ENCODE results near the gene ENGASE.

The ENGASE gene

DNA sequence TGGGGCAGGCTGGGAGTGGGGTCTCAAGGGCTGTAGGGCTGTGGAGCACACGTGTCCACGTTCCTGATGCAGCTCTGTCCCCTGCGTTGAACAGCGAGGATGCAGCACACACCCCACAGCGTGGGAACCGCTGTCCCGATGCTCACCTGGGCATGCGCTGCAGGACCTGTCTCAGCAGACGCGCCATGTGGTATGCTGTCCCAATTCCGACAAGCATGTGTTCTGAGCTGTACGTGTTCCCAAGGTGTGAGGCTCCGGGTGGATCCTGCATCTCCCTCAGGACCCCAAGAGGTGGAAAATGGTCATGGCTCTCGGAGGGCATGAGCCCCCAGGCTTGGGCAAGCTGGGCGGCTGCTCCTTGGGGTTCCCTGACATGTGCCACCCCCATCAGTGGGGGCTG lies 34.2 kb downstream of the ENGASE start:
- no peak overlapping the region for H3K4me3 ChIP-seq (ENCODE audit: low read length)
- DNase-seq (ENCODE audit: low read depth), result no peak

DNA sequence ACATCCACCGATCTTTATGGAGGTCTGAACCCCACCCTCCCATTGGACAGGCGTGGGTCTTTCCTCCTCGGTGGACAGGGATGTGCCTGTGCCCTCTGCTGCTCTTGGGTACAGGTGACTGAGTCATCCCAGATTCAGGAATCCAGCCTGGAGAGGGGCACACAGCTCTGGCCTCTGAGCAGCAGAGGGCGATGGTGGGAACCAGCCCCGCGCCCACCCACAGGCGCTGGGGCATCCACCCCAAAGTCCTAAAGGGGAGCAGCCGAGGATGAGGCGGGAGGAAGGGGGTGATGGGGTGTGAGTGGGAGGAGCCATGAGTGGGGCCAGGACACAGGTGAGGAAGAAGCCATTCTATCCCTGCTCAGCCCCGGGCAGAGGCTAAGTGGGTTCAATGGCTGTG lies 35.0 kb downstream of the ENGASE start:
- H3K4me3 ChIP-seq (ENCODE audit: low read length), result no peak overlapping the region
- TF ChIP-seq, protein P1, sequence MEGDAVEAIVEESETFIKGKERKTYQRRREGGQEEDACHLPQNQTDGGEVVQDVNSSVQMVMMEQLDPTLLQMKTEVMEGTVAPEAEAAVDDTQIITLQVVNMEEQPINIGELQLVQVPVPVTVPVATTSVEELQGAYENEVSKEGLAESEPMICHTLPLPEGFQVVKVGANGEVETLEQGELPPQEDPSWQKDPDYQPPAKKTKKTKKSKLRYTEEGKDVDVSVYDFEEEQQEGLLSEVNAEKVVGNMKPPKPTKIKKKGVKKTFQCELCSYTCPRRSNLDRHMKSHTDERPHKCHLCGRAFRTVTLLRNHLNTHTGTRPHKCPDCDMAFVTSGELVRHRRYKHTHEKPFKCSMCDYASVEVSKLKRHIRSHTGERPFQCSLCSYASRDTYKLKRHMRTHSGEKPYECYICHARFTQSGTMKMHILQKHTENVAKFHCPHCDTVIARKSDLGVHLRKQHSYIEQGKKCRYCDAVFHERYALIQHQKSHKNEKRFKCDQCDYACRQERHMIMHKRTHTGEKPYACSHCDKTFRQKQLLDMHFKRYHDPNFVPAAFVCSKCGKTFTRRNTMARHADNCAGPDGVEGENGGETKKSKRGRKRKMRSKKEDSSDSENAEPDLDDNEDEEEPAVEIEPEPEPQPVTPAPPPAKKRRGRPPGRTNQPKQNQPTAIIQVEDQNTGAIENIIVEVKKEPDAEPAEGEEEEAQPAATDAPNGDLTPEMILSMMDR (conservative IDR thresholded peaks at IDR 0.05; ENCODE audit: low read depth, low read length), result peak; percentile 48
- no peak for DNase-seq (ENCODE audit: low read depth)

More for the DNA sequence above, 34.2 kb downstream of the ENGASE start:
- TF ChIP-seq, protein P1 (conservative IDR thresholded peaks at IDR 0.05; ENCODE audit: low read depth, low read length), result no peak

DNA sequence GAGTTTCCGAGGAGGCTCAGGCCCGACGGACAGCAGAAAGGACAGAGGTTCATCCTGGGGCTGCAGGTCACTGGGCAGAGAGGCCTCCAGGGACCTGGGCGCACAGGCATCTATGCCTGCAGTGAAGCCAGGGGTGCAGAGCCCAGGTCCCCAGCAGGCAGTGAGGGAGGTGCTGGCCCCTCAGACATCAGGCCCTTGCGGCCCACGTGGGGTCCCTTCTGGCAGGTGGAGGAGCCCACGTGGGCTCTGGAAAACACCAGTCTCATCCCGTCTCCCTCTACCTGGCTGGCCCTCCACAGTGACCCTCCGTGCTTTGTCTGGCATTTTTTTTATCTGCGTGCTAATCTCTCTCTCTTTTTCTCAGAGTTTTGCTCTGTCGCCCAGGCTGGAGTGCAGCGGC lies 36.5 kb downstream of the ENGASE start:
- TF ChIP-seq, protein P1 (conservative IDR thresholded peaks at IDR 0.05; ENCODE audit: low read depth, low read length), result no peak
- no peak overlapping the region for H3K4me3 ChIP-seq (ENCODE audit: low read length)
- DNase-seq (ENCODE audit: low read depth), result no peak

- TF ChIP-seq, protein P1 (conservative IDR thresholded peaks at IDR 0.05; ENCODE audit: low read depth, low read length), result no peak
- no peak overlapping the region for H3K4me3 ChIP-seq (ENCODE audit: low read length)
- DNase-seq (ENCODE audit: low read depth), result no peak
These were observed 37.8 kb downstream of the ENGASE start for GRCh38 chr17:79112471-79112870.

DNA sequence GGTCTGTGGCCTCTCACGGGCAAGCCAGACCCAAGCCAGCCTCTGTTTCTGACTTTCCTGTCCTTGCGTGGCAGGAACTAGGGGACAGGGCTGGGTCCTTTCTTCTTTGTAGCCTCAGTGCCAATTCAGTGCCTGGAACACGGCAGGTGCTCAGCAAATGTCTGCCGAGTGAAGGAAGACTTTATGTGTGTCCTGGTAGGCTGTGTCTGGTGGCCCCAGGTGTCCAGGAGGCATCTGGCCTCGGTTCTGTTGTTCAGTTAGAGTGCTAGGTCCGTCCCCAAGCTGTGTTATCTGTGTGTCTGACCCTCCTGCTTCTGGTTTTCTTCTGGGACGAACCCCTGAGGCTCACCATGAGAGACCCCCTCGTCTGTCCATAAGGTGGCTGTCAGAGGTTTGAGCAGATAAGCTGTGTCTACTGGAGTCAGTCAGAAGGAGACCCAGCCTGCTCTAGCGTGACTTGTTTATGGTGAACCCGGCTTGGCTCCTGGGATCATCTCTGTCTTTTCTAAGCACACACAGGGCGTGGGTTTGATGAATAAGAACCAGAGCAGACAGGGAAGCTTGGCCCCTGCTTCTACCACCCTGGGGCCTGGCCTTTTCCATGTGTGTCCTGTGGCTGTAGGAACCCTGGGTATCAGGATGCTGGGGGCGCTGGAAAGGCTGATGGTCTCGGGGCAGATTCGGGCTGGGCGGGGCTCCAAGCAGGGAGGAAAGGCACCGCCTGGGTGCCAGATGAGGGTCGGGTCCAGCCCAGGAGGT lies 39.3 kb downstream of the ENGASE start:
- H3K4me3 ChIP-seq (ENCODE audit: low read length), result no peak overlapping the region
- DNase-seq (ENCODE audit: low read depth), result no peak
- TF ChIP-seq, protein P1 (conservative IDR thresholded peaks at IDR 0.05; ENCODE audit: low read depth, low read length), result no peak

- TF ChIP-seq, protein P1 (conservative IDR thresholded peaks at IDR 0.05; ENCODE audit: low read depth, low read length), result no peak
- no peak overlapping the region for H3K4me3 ChIP-seq (ENCODE audit: low read length)
- peak; percentile 58 for DNase-seq (ENCODE audit: low read depth)
These were observed 40.1 kb downstream of the ENGASE start for GRCh38 chr17:79114458-79115301.

Data from retinal pigment epithelial cell (primary cell).